Measurements from ENCODE around the gene FBXO2.
A peak's percentile ranks its signal among the peaks of the same experiment; 100 is the strongest.

FBXO2 gene

DNA sequence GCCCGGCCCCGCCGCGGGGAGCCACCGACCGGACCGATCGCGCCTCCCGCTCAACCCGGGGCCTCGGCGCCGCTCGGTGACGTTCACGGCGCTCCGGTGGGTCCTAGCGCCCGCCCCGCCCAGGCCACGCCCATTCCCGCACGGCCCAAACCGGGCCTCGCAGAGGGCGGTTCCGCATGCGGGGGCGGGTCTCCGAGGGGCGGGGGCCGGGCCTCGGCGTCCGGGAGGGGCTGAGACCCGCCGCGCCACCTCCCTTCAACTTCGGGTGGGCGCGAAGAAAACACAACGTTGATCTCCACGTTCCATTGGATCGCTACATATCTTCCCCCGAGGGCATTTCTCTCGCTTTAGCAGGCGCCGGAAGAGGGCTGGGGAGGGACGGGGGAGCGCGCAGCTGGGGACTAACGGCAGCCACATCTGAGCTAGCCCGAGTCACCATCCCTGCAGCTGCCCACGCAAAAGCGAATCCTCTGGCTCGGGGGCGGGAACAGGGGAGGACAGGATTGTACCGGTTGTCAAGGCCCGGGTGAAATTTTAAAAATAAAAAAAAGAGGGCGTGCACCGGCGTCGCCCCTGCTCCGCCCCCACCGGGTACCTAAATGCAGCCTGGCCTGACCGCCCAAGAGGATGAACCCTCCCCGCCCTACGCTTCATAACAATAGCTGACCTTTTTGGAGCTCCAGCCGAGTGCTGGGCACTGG is 27.0 kb upstream of the FBXO2 start, which contains the start of gene MAD2L2:
MAD2L2 (minus strand) TSS at position 78 of the 701 bp plus-strand sequence. CDS start 547 bp downstream, outside the sequence.
- DNase-seq = peak; percentile 83

DNA sequence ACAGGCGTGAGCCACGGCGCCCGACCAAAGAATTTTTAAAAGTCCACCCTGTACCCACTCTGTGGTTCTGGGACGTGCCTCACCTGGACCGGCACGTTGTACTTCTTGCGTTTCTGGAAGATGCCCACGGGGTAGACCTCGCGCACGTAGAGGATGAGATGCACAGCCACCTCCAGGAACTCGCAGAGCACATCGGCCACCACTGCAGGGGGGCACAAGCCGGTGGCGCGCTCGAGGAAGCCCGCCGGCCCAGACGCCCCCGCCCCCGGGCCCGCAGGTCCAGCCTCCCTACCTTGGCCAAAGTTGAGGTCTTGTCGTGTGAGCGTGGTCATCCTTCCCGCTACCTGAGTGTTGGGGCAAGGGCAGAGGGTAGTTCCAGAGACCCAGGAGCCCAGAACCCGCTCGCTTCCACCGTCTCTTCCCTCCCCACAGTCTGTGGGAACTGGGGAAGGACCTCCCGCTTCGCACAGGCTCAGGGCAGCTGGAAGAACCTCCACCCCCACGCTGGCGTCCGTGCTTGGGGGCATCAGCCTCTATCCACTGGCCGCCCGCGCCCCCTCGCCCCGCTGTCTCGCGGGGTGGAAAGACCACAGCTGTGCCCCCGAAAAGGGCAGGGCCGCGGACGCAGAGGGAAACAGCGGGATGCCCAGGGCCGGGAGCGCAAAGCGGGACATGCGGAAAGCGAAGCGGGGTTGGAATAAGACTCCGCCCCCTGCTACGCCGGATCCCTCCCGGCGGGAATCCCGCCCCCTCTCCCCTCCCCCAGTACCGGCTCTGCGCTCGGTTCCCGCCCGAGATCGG is 26.2 kb upstream of the FBXO2 start:
- no peak for DNase-seq

DNA sequence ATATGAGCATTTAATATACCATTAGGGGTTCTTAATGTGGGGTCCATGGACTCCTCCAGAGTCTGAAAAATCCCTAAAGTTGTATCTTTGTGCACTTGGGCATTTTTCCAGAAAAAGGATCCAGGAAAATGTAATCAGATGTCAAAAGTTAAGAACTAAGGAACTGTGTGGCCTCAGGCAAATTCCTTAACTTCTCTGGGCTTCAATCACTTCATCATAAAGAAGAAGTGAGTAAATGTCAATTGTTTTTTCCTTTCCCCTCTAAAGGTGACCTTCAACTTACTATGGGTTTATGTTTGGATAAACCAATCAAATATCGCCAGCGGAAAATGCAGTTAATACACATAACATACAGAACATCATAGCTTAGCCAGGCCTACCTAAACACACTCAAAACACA is 24.2 kb upstream of the FBXO2 start:
- no peak for DNase-seq

DNA sequence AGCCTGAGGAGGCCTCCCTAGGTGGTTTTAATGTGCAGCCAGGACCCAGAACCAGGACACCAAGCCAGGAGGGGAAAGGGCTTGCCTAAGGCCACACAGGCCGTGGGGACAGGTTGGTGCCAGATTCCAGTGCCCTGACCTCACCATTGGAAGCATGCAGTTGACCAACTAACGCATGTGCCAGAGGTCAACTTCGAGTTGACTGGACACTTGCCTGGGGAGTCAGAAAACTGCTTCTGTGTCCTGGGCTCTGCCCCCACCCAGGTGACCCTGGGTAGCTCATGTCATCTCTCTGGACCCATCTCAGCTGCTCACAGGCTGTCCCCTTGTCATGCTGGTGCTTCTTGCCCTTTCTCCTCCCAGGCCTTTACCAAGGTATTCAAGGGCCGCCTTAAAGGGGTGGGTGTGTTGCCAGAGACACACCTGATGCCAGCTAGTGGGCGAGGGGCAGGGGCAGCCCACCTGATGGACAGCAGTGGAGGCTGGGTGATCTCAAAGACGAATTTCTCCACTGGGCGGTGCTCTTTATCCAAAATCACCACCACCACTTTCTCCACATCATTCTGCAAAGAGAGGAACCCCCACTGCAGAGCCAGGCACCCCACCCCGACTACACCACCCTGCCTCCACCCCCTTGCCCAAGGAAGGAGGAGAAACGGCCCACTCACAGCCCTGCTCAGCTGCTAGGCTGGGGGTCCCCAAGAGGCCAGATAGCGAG is 22.3 kb upstream of the FBXO2 start:
- no peak for DNase-seq

DNA sequence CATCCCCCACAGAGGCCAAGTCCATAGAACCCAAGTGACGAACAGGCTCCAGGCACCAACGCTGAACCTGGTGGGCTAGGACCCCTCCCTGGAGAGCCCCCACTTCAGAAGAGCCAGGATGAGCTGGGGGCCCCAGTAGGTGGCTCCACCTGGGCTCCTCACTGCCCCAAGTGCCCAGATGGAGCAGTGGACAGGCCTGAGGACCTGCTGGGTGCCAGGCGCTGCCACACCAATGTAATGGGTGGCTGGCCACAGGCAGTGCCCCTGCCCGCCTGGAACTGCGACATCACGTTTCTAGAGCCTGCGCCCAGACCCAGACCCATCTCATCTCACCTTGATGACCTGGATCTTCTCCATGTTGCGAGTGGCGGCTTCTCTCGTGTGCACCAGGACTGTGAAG is 21.1 kb upstream of the FBXO2 start:
- no peak for DNase-seq

DNA sequence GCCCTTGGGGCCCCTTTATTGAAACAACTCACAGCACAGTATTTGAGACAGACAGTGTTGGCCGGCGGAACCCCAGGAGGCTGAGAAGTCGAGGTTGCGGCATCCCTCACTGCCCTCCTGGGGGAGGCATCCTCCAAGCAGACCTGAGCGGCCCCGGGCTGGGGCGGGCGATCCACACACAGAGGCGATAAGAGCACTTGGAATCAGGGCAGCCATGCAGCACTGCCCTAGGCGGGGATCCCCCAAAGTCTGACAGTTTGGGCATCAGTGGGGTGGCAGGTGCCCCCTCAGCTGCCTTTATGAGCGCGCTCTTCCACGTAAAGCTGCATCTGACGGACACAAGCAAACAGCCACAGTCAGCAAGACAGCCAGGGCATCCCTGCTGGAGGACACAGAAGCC is 20.3 kb upstream of the FBXO2 start:
- DNase-seq = no peak

DNA sequence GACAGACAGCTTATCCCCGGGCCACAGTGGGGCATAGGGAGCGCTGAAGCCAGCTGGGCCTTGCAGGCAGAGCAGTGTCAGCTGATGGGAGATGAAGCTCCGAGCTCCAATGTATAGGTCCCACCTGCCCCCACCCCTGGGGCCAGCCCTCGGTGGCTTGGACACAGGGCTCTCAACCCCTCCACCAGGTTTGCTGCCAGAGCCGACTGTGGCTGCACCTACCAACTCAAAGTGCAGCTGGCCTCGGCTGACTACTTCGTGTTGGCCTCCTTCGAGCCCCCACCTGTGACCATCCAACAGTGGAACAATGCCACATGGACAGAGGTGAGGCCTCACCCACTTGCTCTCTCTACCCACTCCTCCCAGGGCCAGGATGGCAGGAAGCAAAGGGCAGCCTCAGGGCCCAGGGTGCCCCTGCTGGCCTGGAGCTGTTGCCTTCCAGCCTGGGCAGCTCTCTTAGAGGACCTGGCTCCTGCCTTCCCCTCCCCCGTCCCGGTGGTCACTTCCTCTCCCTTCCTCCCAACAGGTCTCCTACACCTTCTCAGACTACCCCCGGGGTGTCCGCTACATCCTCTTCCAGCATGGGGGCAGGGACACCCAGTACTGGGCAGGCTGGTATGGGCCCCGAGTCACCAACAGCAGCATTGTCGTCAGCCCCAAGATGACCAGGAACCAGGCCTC is 19.0 kb upstream of the FBXO2 start:
- no peak for DNase-seq

DNA sequence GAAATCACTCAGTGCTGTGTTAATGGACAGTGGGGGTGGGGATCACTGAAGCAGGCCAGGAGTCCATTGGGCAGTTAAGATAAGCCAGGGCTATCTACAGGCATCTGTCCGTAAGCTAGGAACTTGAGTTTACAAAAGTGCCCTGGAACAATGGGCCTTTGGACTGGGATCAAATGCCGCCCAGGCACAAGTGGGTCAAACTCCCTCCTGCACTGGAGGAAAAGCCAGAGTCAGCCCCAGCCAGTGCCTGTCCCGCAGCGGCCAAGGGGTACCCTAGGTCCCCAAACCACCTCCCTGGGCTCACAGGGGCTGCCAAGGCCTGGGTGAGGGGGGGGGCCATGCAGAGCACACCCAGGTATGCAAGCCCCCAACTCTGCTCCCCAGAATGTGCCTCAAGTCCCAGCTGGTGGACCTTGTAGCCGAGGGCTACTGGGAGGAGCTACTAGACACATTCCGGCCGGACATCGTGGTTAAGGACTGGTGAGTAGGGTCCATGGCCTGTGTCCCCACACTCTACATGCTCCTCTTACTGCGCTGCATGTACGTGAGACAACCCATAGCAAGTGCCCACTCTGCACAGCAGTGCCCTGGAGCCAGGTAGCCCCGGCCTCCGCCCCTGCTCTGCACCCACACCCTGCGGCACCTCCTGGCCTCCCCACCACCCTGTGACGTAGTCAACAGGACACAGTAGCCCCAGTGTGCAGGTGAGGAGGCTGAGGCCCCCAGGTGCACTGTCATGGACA is 17.5 kb upstream of the FBXO2 start:
- DNase-seq = no peak

DNA sequence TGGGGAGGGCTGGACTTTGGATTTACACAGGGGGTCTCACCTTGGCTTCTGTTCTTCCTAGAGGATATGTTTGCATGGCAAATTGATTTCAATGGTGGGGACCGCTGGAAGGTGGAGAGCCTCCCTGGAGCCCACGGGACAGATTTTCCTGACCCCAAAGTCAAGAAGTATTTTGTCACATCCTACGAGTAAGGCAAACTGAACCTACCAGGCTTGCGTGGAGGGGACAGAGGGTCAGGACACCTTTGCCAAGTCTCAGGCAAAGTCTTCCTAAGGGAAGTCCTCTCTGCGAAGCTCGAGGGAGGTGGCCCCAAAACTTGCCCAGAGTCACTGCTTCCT is 16.9 kb upstream of the FBXO2 start:
- DNase-seq = no peak

DNA sequence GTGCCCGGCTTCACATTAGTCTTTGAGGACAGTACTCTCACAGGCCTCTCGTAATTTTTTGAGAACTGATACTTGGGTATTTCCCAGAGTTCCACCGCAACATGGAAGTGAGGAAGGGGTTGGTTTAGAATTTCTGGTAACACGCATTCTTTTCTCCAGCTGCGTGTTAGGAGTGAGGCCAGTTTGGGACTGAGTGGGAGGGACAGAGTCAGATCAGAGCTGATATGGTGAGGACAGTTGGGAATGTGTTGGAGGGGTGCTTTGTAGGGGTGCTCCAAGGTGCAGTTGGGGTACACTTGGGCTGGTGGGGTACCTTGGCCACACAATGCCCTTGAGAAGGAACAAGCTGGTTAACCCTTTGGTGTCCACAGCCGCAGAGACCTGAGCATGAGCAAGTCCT is 16.5 kb upstream of the FBXO2 start:
- DNase-seq = no peak

DNA sequence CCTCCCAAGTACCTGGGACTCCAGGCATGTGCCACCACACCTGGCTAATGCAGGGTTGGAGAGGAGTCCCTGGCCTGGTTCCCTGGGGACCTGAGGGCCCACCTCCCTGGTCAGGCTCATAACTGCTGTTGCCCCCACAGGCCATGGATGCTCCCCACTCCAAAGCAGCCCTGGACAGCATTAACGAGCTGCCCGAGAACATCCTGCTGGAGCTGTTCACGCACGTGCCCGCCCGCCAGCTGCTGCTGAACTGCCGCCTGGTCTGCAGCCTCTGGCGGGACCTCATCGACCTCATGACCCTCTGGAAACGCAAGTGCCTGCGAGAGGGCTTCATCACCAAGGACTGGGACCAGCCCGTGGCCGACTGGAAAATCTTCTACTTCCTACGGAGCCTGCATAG is 14.3 kb upstream of the FBXO2 start:
- DNase-seq = no peak

DNA sequence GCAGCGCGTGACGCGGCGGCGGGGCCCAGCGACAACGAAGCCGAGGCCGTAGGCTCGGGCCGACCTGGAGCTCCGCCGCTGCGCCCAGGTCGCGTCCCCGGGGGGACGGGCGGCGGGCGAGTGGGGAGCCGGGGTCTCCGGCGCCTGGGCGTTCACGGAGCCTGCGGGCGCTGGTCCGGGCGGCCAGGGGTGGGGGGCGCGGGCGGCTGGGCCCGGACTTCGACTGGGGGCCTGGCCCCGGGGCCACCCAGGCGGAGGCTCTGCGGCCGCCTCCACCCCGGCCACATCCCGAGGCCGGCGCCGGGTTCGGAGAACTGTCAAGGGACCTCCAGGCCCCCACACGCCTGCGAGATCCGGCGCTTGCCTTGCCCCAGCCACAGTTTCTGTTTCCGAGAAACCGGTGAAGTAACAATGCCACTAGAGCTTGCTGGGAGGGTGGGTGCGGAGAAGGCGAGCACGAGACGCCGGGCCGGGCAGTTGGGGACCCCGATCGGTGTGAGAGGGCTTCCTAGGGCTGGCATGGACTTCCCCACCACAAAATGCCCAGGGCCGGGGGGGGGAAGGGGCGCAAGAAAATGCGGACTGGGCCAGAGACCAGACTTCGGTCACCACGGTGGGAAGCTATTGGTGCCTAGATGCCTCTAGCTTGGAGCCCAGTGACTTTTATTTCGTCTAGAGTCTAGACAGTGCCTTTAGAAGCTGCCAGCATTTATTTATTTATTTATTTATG is 10.3 kb upstream of the FBXO2 start:
- DNase-seq = no peak

DNA sequence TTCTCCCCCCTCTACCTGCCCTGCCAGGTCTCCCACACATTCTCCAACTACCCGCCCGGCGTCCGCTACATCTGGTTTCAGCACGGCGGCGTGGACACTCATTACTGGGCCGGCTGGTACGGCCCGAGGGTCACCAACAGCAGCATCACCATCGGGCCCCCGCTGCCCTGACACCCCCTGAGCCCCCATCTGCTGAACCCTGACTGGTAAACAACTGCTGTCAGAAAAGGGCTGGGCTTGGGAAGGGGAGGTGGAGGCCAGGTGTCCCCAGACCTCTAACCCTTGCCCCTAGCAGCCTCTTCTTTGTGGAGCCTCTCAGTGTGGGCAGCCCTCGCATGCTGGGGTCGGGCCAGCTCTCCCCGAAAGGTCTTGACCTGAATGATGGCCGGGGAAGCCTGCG is 6.9 kb upstream of the FBXO2 start:
- no peak for DNase-seq

DNA sequence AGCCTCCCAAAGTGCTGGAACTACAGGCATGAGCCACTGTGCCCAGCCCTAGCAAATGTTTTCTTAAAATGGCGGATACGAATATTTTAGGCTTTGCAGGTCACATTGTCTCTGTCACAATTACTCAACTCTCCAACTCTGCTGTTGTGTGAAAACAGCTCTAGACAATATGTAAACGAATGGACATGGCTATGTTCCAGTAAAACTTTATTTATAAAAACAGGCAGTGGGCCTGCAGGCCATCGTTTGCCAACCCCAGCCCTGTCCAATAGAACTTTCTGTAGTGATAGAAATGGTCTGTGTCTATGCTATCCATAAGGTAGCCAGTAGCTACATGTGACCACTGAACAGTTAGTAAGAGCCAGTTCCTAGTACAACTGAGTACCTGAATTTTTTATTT is 5.5 kb upstream of the FBXO2 start:
- no peak for DNase-seq

DNA sequence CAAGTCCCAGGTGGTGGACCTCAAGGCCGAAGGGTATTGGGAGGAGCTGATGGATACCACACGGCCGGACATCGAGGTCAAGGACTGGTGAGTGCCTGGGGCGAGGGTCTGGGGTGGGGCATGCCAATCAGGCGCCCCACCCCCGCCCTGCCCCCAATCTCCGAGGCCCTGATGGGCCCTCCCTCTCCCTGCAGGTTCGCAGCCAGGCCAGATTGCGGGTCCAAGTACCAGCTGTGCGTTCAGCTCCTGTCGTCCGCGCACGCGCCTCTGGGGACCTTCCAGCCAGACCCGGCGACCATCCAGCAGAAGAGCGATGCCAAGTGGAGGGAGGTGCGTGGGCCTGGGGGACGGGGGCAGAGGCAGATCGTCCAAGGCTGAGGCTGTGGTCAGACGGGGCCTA is 4.3 kb upstream of the FBXO2 start:
- no peak for DNase-seq

DNA sequence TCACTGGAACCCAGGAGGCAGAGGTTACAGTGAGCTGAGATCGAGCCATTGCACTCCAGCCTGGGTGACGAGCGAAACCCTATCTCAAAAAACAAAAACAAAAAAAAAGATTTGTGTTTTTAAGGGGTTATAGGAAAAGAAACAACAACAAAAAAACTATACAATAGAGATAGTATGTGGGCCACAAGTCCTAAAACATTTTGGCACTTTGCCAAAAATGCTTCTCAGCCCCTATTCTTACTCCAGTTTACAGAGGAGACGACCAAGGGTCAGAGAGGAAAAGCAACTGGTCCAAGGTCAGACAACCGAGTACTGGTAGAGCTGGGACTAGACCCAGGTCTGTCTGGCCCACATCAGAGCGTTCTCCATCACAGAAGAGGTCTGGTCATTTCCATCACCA is 3.4 kb upstream of the FBXO2 start:
- no peak for DNase-seq

DNA sequence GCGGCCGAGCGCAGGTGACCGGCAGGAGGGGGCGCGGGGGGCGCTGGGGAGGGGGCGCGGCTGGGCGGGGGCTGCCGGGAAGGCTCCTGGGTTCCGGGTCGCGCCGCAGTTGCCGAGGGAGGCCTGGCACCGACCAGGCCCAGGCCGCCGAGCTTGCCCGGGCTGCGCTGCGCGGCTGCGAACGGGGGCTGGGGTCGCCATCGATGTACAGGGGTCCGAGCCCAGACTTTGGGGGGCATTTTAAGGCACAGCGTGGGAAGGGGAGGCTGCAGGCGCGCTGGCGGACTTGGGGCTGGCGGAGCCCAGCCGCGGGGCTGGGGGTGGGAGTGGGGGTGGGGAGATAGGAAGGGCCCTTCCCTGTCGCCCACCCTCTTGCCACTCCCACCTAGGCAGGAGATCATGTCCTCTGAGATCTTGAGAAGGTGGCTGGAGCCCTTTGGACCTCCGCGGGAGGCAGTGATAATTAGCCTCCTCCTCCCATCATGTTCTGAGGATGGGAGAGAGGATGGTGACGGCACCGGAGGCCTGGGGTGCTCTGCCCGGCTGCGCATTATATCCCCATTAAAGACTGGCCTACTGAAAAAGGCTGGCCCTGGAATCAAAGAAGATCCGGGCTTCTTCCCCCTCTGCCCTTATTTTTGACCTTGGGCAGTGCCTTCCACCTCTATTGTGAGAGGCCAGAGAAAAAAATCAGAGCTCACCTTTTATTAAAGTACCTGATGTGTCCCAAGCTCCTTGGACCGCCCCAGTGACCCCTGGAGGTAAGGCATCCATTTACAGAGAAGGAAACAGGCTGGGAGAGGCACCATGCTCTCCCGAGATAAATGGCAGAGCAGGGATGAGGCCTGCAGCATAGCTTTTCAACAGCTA is 945 bp upstream of the FBXO2 start:
- DNase-seq = no peak

DNA sequence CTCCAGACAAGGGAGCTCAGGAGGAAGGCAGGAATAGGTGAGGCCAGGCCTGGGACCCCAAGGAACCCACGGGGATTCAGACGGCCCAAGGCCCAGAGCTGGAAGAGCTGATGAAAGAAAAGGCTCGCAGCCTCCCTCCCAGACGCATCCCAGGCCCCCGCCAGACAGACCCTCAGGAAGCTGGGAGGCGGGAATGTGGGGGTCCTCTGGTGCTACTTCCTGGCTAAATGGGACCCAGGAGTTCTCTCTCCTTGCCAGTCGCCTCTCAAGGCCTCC is 430 bp downstream of the FBXO2 start:
- no peak for DNase-seq

DNA sequence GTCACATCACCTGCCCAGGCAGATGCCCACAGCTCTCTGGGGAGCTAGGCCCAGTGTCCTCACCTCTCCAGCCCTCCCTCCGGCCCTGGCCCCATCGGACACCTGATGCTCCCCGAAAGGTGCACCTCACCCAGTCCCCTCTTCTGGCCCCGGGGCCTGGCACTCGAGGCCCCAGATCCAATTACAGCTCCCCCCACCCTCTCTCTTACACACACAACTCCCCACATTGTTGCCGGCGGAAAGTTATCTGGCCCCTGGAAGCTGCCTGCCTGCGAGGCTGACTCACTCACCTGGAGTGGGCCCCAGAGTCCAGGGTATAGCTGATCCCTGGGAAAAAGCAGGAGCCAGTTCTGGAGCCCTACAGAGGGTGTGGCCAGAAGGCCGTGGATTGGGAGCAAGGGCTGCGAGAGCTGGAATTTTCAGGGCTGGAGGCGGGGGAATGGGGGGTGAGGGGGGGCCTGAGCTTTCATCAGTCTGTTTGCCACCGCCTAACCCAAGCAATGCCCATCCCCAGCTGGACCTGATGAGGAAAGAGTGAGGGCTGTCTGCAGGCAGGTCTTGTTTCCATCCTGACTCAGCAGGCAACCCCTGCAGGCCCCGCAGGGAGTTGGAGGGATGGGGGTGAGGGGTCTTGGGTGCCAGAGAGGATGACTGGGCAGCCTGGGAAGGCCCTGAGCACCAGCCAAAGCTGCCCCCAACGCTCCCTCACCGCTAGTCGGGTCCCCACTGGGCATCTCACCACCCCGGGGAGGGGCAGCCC is 948 bp downstream of the FBXO2 start:
- DNase-seq = peak; percentile 72

DNA sequence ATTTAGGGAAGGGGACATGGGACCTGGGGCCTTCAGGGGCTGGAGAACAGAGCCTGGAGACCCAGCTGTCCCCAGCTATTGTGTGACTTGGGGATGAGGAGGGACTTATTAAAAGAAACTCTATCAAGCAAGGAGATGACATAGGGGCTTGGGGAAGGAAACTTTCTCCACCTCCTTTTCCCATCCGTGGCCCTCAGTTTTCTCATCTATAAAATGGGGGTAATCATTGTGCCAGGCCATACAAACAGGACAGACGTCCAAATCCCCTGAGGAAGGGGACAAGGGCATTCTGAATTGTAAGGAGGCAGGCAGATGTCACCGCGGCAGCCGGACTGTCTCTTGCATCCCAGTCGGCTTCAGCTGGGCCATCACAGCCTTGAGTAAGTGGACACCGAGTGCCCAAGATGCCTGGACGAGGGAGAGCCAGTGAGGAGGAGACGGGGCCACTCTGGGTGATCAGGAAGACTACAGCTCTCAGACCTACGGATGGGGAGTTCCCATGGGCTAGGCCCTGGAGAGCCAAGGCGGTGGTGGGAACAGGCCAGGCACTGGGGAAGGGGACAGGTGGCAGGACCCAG is 1.9 kb downstream of the FBXO2 start:
- DNase-seq = no peak
